ENCODE measurements around the gene SIX4. TPM values are rescaled to one million over a fixed set of nuclear protein-coding genes. Genes with fewer than 3 reads are reported as not detected.

SIX4 gene
- total RNA-seq, 1 experiment from 2014 or later: 26.5 TPM

- no peaks in the 10 kb centered on the region for H3K4me1 ChIP-seq (ENCODE audit: insufficient read depth, low read length)
- H3K18ac ChIP-seq (ENCODE audit: insufficient read length, low read depth, low read length): no peak overlapping the region
- no peak overlapping the region for H3T11ph ChIP-seq (ENCODE audit: low read length)
- H3K79me1 ChIP-seq (ENCODE audit: insufficient read depth, low read depth, low read length, poor library complexity, severe bottlenecking): no peaks in the 10 kb centered on the region
- no peaks in the 10 kb centered on the region for H3K36me3 Mint-ChIP-seq (ENCODE audit: insufficient read depth in 1 of 3, low read depth in 3 of 3)
- no peak overlapping the region for H3K14ac ChIP-seq (ENCODE audit: insufficient read depth, low read length)
- peaks cover 8% of the 10 kb centered on the region; the same call in 1 of the 2 replicates for H3K79me2 ChIP-seq (ENCODE audit: insufficient read depth, low read length)
- no peak overlapping the region for H3K23ac ChIP-seq (ENCODE audit: insufficient read length, low read depth, low read length)
- H2AFZ ChIP-seq (ENCODE audit: low read length): no peak overlapping the region
- no peak overlapping the region for H3K9ac ChIP-seq (ENCODE audit: extremely low read depth, insufficient read length, low read length)
- no peak overlapping the region for H4K91ac ChIP-seq (ENCODE audit: insufficient read length, low read depth, low read length)
- H3K56ac ChIP-seq (ENCODE audit: insufficient read length, low read depth, low read length): no peak overlapping the region
- no peak overlapping the region for H2BK12ac ChIP-seq (ENCODE audit: insufficient read length, low read depth, low read length)
- H3K9me3 ChIP-seq (ENCODE audit: control insufficient read depth, low read depth, low read length): no peaks in the 10 kb centered on the region
- no peak overlapping the region for H4K8ac ChIP-seq (replicated peaks; ENCODE audit: insufficient read length, low read depth, low read length)
- peaks cover 6 to 7% of the 10 kb centered on the region in 2 experiments for H3K4me1 Mint-ChIP-seq
- no peak overlapping the region for H2AK5ac ChIP-seq (ENCODE audit: insufficient read length, low read length)
- H2BK120ac ChIP-seq (ENCODE audit: low read depth, low read length, poor library complexity, severe bottlenecking): no peak overlapping the region
- no peaks in the 10 kb centered on the region for H3K23me2 ChIP-seq (ENCODE audit: insufficient read length, low read depth, low read length, poor library complexity, severe bottlenecking)
- no peak for DNase-seq
- no peak overlapping the region for H2BK20ac ChIP-seq (ENCODE audit: low read depth, low read length, poor library complexity, severe bottlenecking)
- no peak for TF ChIP-seq CTCF (conservative IDR thresholded peaks at IDR 0.05)
- H3K4ac ChIP-seq (ENCODE audit: low read depth, low read length): no peak overlapping the region
- H4K20me1 ChIP-seq (ENCODE audit: control insufficient read depth, insufficient read depth, insufficient read length): no peaks in the 10 kb centered on the region
- no peak overlapping the region for H2BK15ac ChIP-seq (ENCODE audit: low read depth, low read length)
- no peak overlapping the region for H2BK5ac ChIP-seq (ENCODE audit: insufficient read length, low read length)
- no peak overlapping the region for H3K4me2 ChIP-seq (ENCODE audit: insufficient read depth, insufficient read length, low read length)
- H3K9me3 Mint-ChIP-seq: no peaks in the 10 kb centered on the region
- no peak overlapping the region for H4K5ac ChIP-seq (ENCODE audit: insufficient read length, low read depth, low read length)
- H3K27ac Mint-ChIP-seq: peak overlapping the region in 1 of 3 experiments; percentile 28; a peak in 2 of 7 replicates
- no peak overlapping the region for H3K27ac ChIP-seq (ENCODE audit: insufficient read length, low read depth, low read length)
- H3K27me3 ChIP-seq (ENCODE audit: insufficient read depth, low read length): no peaks in the 10 kb centered on the region
- H3K27me3 Mint-ChIP-seq (ENCODE audit: low read depth): no peaks in the 10 kb centered on the region
- no peak overlapping the region for H3K4me3 Mint-ChIP-seq
Measured at GRCh38 chr14:60744566-60744965, 20.4 kb upstream of the SIX4 start.
